ENCODE results near the gene ITGA3. TPM values are rescaled to one million over a fixed set of nuclear protein-coding genes. Genes with fewer than 3 reads are reported as not detected.

Gene ITGA3
- total RNA-seq, 1 experiment from 2014 or later = 392 TPM

- H2AFZ ChIP-seq (ENCODE audit: low read depth, low read length, poor library complexity, severe bottlenecking) = no peak overlapping the region
- H3K79me2 ChIP-seq (ENCODE audit: insufficient read depth, low read length) = no peaks in the 10 kb centered on the region
- intact Hi-C loops (cut with micrococcal nuclease) = no loop called here
- no peaks in the 10 kb centered on the region for H3K9me3 ChIP-seq (ENCODE audit: control insufficient read depth in 1 of 2, insufficient read depth in 1 of 2, low read depth in 1 of 2, low read length in 2 of 2)
- H3K27ac ChIP-seq (ENCODE audit: low read depth, low read length) = no peak overlapping the region
- DNase-seq (ENCODE audit: low read depth, low spot score) = no peak
- H3K9ac ChIP-seq (ENCODE audit: low read length) = no peak overlapping the region
- no TSS peak for BruUV-seq (replicated peaks)
- H3K4me2 ChIP-seq (ENCODE audit: low read length) = no peak overlapping the region
- TF ChIP-seq, protein P1, sequence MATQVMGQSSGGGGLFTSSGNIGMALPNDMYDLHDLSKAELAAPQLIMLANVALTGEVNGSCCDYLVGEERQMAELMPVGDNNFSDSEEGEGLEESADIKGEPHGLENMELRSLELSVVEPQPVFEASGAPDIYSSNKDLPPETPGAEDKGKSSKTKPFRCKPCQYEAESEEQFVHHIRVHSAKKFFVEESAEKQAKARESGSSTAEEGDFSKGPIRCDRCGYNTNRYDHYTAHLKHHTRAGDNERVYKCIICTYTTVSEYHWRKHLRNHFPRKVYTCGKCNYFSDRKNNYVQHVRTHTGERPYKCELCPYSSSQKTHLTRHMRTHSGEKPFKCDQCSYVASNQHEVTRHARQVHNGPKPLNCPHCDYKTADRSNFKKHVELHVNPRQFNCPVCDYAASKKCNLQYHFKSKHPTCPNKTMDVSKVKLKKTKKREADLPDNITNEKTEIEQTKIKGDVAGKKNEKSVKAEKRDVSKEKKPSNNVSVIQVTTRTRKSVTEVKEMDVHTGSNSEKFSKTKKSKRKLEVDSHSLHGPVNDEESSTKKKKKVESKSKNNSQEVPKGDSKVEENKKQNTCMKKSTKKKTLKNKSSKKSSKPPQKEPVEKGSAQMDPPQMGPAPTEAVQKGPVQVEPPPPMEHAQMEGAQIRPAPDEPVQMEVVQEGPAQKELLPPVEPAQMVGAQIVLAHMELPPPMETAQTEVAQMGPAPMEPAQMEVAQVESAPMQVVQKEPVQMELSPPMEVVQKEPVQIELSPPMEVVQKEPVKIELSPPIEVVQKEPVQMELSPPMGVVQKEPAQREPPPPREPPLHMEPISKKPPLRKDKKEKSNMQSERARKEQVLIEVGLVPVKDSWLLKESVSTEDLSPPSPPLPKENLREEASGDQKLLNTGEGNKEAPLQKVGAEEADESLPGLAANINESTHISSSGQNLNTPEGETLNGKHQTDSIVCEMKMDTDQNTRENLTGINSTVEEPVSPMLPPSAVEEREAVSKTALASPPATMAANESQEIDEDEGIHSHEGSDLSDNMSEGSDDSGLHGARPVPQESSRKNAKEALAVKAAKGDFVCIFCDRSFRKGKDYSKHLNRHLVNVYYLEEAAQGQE (IDR thresholded peaks at IDR 0.05; ENCODE audit: low read depth) = no peak
- TF ChIP-seq FOSL1 (IDR thresholded peaks at IDR 0.05; ENCODE audit: low read depth) (no peak), ZNF274 (IDR thresholded peaks at IDR 0.05; ENCODE audit: low read depth, low read length) (no peak), MAX (IDR thresholded peaks at IDR 0.05) (no peak), SRF (IDR thresholded peaks at IDR 0.05; ENCODE audit: low read depth) (no peak), EZH2 (IDR thresholded peaks at IDR 0.05) (no peak), EZH2phosphoT487 (IDR thresholded peaks at IDR 0.05; ENCODE audit: borderline replicate concordance) (no peak), POLR2A (IDR thresholded peaks at IDR 0.05; ENCODE audit: borderline replicate concordance, extremely low read depth, insufficient read depth, insufficient read length) (no peak), ATF3 (IDR thresholded peaks at IDR 0.05) (no peak), ELF1 (IDR thresholded peaks at IDR 0.05; ENCODE audit: borderline replicate concordance, low read depth) (no peak), TCF7L2 (IDR thresholded peaks at IDR 0.05; ENCODE audit: borderline replicate concordance, extremely low read depth, insufficient read depth, insufficient read length) (no peak), CBX3 (IDR thresholded peaks at IDR 0.05; ENCODE audit: low read depth) (no peak), RAD21 (IDR thresholded peaks at IDR 0.05; ENCODE audit: low read depth) (no peak), JUND (IDR thresholded peaks at IDR 0.05) (no peak)
- TF ChIP-seq, protein P2, sequence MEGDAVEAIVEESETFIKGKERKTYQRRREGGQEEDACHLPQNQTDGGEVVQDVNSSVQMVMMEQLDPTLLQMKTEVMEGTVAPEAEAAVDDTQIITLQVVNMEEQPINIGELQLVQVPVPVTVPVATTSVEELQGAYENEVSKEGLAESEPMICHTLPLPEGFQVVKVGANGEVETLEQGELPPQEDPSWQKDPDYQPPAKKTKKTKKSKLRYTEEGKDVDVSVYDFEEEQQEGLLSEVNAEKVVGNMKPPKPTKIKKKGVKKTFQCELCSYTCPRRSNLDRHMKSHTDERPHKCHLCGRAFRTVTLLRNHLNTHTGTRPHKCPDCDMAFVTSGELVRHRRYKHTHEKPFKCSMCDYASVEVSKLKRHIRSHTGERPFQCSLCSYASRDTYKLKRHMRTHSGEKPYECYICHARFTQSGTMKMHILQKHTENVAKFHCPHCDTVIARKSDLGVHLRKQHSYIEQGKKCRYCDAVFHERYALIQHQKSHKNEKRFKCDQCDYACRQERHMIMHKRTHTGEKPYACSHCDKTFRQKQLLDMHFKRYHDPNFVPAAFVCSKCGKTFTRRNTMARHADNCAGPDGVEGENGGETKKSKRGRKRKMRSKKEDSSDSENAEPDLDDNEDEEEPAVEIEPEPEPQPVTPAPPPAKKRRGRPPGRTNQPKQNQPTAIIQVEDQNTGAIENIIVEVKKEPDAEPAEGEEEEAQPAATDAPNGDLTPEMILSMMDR (IDR thresholded peaks at IDR 0.05 in 2 of 3, conservative IDR thresholded peaks at IDR 0.05 in 1 of 3; ENCODE audit: borderline replicate concordance in 1 of 3, insufficient read depth in 1 of 3, low read depth in 2 of 3, low read length in 2 of 3) = no peak
- H4K20me1 ChIP-seq (ENCODE audit: insufficient read depth) = no peaks in the 10 kb centered on the region
- no peak overlapping the region for H3K4me3 ChIP-seq (replicated peaks in 1 of 2; ENCODE audit: low read depth in 1 of 2, low read length in 2 of 2)
- H3K36me3 ChIP-seq (ENCODE audit: control insufficient read depth in 1 of 2, insufficient read depth in 2 of 2, low read length in 2 of 2) = peaks cover 0 to 5% of the 10 kb centered on the region in 2 experiments; a peak in 1 of 4 replicates
- CTCF ChIA-PET = interaction anchor here (2.5 to 3.2 kb wide), 2 partner anchors 8 to 15 kb away, joined by 7 to 15 read pairs; no protein-coding TSS in a partner anchor
- H3K27me3 ChIP-seq (ENCODE audit: insufficient read depth, low read length) = no peaks in the 10 kb centered on the region
- H3K9me2 ChIP-seq (ENCODE audit: insufficient read depth) = no peaks in the 10 kb centered on the region
- H3K4me1 ChIP-seq (ENCODE audit: control insufficient read depth in 1 of 2, insufficient read depth in 2 of 2, low read length in 2 of 2) = peaks cover 0 to 9% of the 10 kb centered on the region in 2 experiments; a peak in 1 of 4 replicates
- no peak for ATAC-seq
- POLR2A ChIA-PET = no interaction called here
- RAD21 ChIA-PET (ENCODE audit: low non-redundant PET in 1 of 2, low total read pairs in 2 of 2, uncharacterized antibody in 2 of 2, unreplicated experiment in 2 of 2) = no interaction called here
Observed at GRCh38 chr17:50109207-50109606, 53.3 kb downstream of the ITGA3 start.
